Ectodermal cell (in vitro differentiated cells): ENCODE data around the gene EDN1.

Experiments used
- H3K27ac ChIP-seq: 2 replicates; pipeline ENCODE4 v1.7.0; 2013; ENCODE audit warnings: mild to moderate bottlenecking, low read depth, low read length; ENCODE audit not compliant: insufficient read depth, poor library complexity, severe bottlenecking
- H3K27me3 ChIP-seq: 2 replicates; pipeline ENCODE4 v1.7.0; 2013; ENCODE audit warnings: mild to moderate bottlenecking, low read length; ENCODE audit not compliant: insufficient read depth, control insufficient read depth, poor library complexity, severe bottlenecking
- H3K36me3 ChIP-seq: one replicate; pipeline ENCODE4 v1.7.0; 2013; ENCODE audit warnings: low read length; ENCODE audit not compliant: control insufficient read depth, insufficient read depth
- H3K4me1 ChIP-seq: one replicate; pipeline ENCODE4 v1.7.0; 2013; ENCODE audit warnings: low read length; ENCODE audit not compliant: control insufficient read depth, insufficient read depth
- H3K4me3 ChIP-seq: 2 replicates; pipeline ENCODE4 v1.7.0; 2013; ENCODE audit warnings: low read depth, low read length, control low read depth; ENCODE audit not compliant: insufficient read depth
- H3K9me3 ChIP-seq: 2 replicates; pipeline ENCODE4 v1.7.0; 2013; ENCODE audit warnings: mild to moderate bottlenecking, low read length, moderate library complexity; ENCODE audit not compliant: control insufficient read depth
- WGBS, 2 experiments: methylation state at CpG; one replicate each; pipeline ENCODE4 v1.1.7; 2013; ENCODE audit warnings: missing lambda C conversion rate in 2 of 2; 5-methylcytosine and 5-hydroxymethylcytosine counted together

EDN1 gene

GRCh38 chr6:12293931-12294807 is 4.0 kb downstream of the EDN1 start:
- H3K27ac ChIP-seq = no peak overlapping the region
- peaks cover 27% of the 10 kb centered on the region for H3K27me3 ChIP-seq
- no peak overlapping the region for H3K4me3 ChIP-seq
- H3K4me1 ChIP-seq = peaks cover 12% of the 10 kb centered on the region
- no peaks in the 10 kb centered on the region for H3K36me3 ChIP-seq
- H3K9me3 ChIP-seq = no peaks in the 10 kb centered on the region
- 94 to 95% methylated on average over 7 of the region's 7 CpGs for WGBS, 2 experiments

- Histone ChIP-seq H3K27ac (no peak overlapping the region), H3K4me3 (no peak overlapping the region), H3K9me3 (no peaks in the 10 kb centered on the region), H3K36me3 (no peaks in the 10 kb centered on the region), H3K27me3 (peaks cover 19% of the 10 kb centered on the region), H3K4me1 (peaks cover 12% of the 10 kb centered on the region)
- WGBS, 2 experiments = 86 to 96% methylated on average over 2 to 3 of the region's 3 CpGs
These were observed 4.8 kb downstream of the EDN1 start for GRCh38 chr6:12294851-12295536.

GRCh38 chr6:12295558-12296254 is 5.5 kb downstream of the EDN1 start:
- Histone ChIP-seq H3K4me3 (no peak overlapping the region), H3K4me1 (peaks cover 12% of the 10 kb centered on the region), H3K36me3 (no peaks in the 10 kb centered on the region), H3K9me3 (no peaks in the 10 kb centered on the region), H3K27ac (no peak overlapping the region), H3K27me3 (peaks cover 16% of the 10 kb centered on the region)
- WGBS, 2 experiments = 82 to 86% methylated on average over 14 of the region's 14 CpGs

- Histone ChIP-seq H3K4me3 (no peak overlapping the region), H3K27me3 (peaks cover 12% of the 10 kb centered on the region), H3K9me3 (no peaks in the 10 kb centered on the region), H3K36me3 (no peaks in the 10 kb centered on the region), H3K4me1 (peaks cover 10% of the 10 kb centered on the region), H3K27ac (no peak overlapping the region)
- WGBS, 2 experiments = 42 to 51% methylated on average over 4 to 5 of the region's 5 CpGs
These were observed 6.1 kb downstream of the EDN1 start for GRCh38 chr6:12296255-12296573.

- H3K36me3 ChIP-seq = no peaks in the 10 kb centered on the region
- no peak overlapping the region for H3K4me3 ChIP-seq
- H3K27ac ChIP-seq = no peak overlapping the region
- 100% methylated on average over 1 of the region's 3 CpGs for WGBS, 2 experiments
- H3K9me3 ChIP-seq = no peaks in the 10 kb centered on the region
- H3K27me3 ChIP-seq = peaks cover 8% of the 10 kb centered on the region
- H3K4me1 ChIP-seq = peaks cover 6% of the 10 kb centered on the region
These were observed 6.4 kb downstream of the EDN1 start for GRCh38 chr6:12296604-12297003.

GRCh38 chr6:12297363-12298016 is 7.3 kb downstream of the EDN1 start:
- H3K9me3 ChIP-seq = no peaks in the 10 kb centered on the region
- peaks cover 2% of the 10 kb centered on the region for H3K4me1 ChIP-seq
- H3K27me3 ChIP-seq = no peaks in the 10 kb centered on the region
- no peaks in the 10 kb centered on the region for H3K36me3 ChIP-seq
- no peak overlapping the region for H3K27ac ChIP-seq
- H3K4me3 ChIP-seq = no peak overlapping the region
- 90 to 97% methylated on average over 3 of the region's 3 CpGs for WGBS, 2 experiments

- Histone ChIP-seq H3K27me3 (no peaks in the 10 kb centered on the region), H3K9me3 (no peaks in the 10 kb centered on the region), H3K4me3 (no peak overlapping the region), H3K27ac (no peak overlapping the region), H3K4me1 (peaks cover 2% of the 10 kb centered on the region), H3K36me3 (no peaks in the 10 kb centered on the region)
- 87 to 94% methylated on average over 7 of the region's 7 CpGs for WGBS, 2 experiments
These were observed 8.1 kb downstream of the EDN1 start for GRCh38 chr6:12298017-12298978.

- no peaks in the 10 kb centered on the region for H3K9me3 ChIP-seq
- peaks cover 2% of the 10 kb centered on the region for H3K4me1 ChIP-seq
- H3K27ac ChIP-seq = no peak overlapping the region
- H3K4me3 ChIP-seq = no peak overlapping the region
- no peaks in the 10 kb centered on the region for H3K27me3 ChIP-seq
- H3K36me3 ChIP-seq = no peaks in the 10 kb centered on the region
- WGBS, 2 experiments = 83 to 92% methylated on average over 1 of the region's 1 CpG
These were observed 8.8 kb downstream of the EDN1 start for GRCh38 chr6:12298995-12299394.

GRCh38 chr6:12301018-12301417 is 10.9 kb downstream of the EDN1 start:
- no peak overlapping the region for H3K27ac ChIP-seq
- 96 to 97% methylated on average over 3 of the region's 3 CpGs for WGBS, 2 experiments
- H3K4me3 ChIP-seq = no peak overlapping the region
- peaks cover under 1% of the 10 kb centered on the region for H3K4me1 ChIP-seq
- H3K36me3 ChIP-seq = no peaks in the 10 kb centered on the region
- no peaks in the 10 kb centered on the region for H3K27me3 ChIP-seq
- H3K9me3 ChIP-seq = no peaks in the 10 kb centered on the region
